CD4-positive, alpha-beta T cell treated with Interleukin-17A for 1 hour (primary cell): ENCODE data around the gene PTH2.
A peak's percentile ranks its signal among the peaks of the same experiment; 100 is the strongest.

Experiments used
- DNase-seq: peaks from one replicate; pipeline ENCODE4 v3.0.0-alpha.2; 2020

PTH2 gene

GRCh38 chr19:49430678-49431329 is 7.6 kb upstream of the PTH2 start:
- DNase-seq: no peak

GRCh38 chr19:49430172-49430677 is 7.0 kb upstream of the PTH2 start:
- no peak for DNase-seq

- DNase-seq: no peak
These were observed 5.6 kb upstream of the PTH2 start for GRCh38 chr19:49428547-49429451.

- peak; percentile 37 for DNase-seq
These were observed 4.8 kb upstream of the PTH2 start for GRCh38 chr19:49427855-49428546.

GRCh38 chr19:49427339-49427738 is 4.1 kb upstream of the PTH2 start:
- DNase-seq: no peak

- DNase-seq: no peak
These were observed 2.8 kb upstream of the PTH2 start for GRCh38 chr19:49425922-49426592.

GRCh38 chr19:49425178-49425577 is 1.9 kb upstream of the PTH2 start, which contains the start of gene GFY:
GFY (plus strand) TSS chr19:49425388; CDS start chr19:49426431, 1,043 bp downstream.
- DNase-seq: no peak

- peak; percentile 61 for DNase-seq
These were observed 703 bp upstream of the PTH2 start for GRCh38 chr19:49423985-49424303.

- peak; percentile 58 for DNase-seq
These were observed 702 bp downstream of the PTH2 start for GRCh38 chr19:49422407-49423070.

GRCh38 chr19:49421878-49422202 is 1.4 kb downstream of the PTH2 start:
- DNase-seq: no peak

- peak; percentile 46 for DNase-seq
These were observed 2.0 kb downstream of the PTH2 start for GRCh38 chr19:49421039-49421877.

- DNase-seq: no peak
These were observed 3.0 kb downstream of the PTH2 start for GRCh38 chr19:49420227-49420626.

GRCh38 chr19:49419173-49419572 is 4.1 kb downstream of the PTH2 start:
- no peak for DNase-seq

- no peak for DNase-seq
These were observed 4.7 kb downstream of the PTH2 start for GRCh38 chr19:49418511-49418910.

GRCh38 chr19:49417088-49417487 is 6.2 kb downstream of the PTH2 start:
- no peak for DNase-seq

- DNase-seq: no peak
These were observed 7.4 kb downstream of the PTH2 start for GRCh38 chr19:49415810-49416200.

GRCh38 chr19:49415102-49415809 is 8.0 kb downstream of the PTH2 start:
- no peak for DNase-seq

- DNase-seq: no peak
These were observed 9.0 kb downstream of the PTH2 start for GRCh38 chr19:49414256-49414655.

- no peak for DNase-seq
These were observed 9.9 kb downstream of the PTH2 start for GRCh38 chr19:49413348-49413747.

GRCh38 chr19:49411681-49412326 is 11.4 kb downstream of the PTH2 start:
- no peak for DNase-seq
